Esophagus muscularis mucosa (tissue), 4 donors: Measurements from ENCODE around the gene BTLA. TPM values are rescaled to one million over a fixed set of nuclear protein-coding genes. Genes with fewer than 3 reads are reported as not detected.

Source experiments
- DNase-seq: peaks from one replicate; pipeline ENCODE4 v3.0.0-alpha.2; 2017; ENCODE audit errors: extremely low spot score
- H3K27ac ChIP-seq, 4 donors: fragments of 200-600 bp; sonication (generic); replicated peaks in 1 of 4; 1 replicate in 3 of 4; 2 replicates in 1 of 4; pipeline ENCODE4 v1.5.1; 2016 to 2019; ENCODE audit warnings: mild to moderate bottlenecking in 1 of 4
- H3K27me3 ChIP-seq, 4 donors: fragments of 200-600 bp; sonication (generic); one replicate each; pipeline versions ENCODE4 v1.5.1 to v1.6.0; 2016 to 2019
- H3K36me3 ChIP-seq, 4 donors: fragments of 200-600 bp; sonication (generic); one replicate each; pipeline ENCODE4 v1.5.1; 2016 to 2019
- H3K4me1 ChIP-seq, 4 donors: fragments of 200-600 bp; sonication (generic); one replicate each; pipeline ENCODE4 v1.5.1; 2016 to 2019
- H3K4me3 ChIP-seq, 4 donors: fragments of 200-600 bp; sonication (generic); 1 replicate in 2 of 4; 2 replicates in 2 of 4; pipeline ENCODE4 v1.5.1; 2016 to 2019; ENCODE audit warnings: mild to moderate bottlenecking in 4 of 4, moderate library complexity in 1 of 4
- H3K9me3 ChIP-seq, 4 donors: fragments of 200-600 bp; sonication (generic); 1 replicate in 3 of 4; 2 replicates in 1 of 4; pipeline ENCODE4 v1.5.1; 2016 to 2019
- EP300 ChIP-seq: sonication (generic); formaldehyde crosslinking; IDR thresholded peaks from one replicate; pipeline ENCODE4 v1.6.1; 2017; ENCODE audit warnings: antibody characterized with exemption
- POLR2A ChIP-seq: fragments of 450-650 bp; IDR thresholded peaks from one replicate; pipeline ENCODE4 v1.6.1; 2017; ENCODE audit warnings: antibody characterized with exemption, moderate library complexity, mild to moderate bottlenecking, low read depth
- POLR2AphosphoS5 ChIP-seq, 2 donors: sonication (generic); formaldehyde crosslinking; IDR thresholded peaks; one replicate each; pipeline ENCODE4 v1.6.1; 2017; ENCODE audit warnings: antibody characterized with exemption in 2 of 2
- WGBS: methylation state at CpG from one replicate; pipeline ENCODE4 v1.1.5; 2018; 5-methylcytosine and 5-hydroxymethylcytosine counted together
- intact Hi-C: fragments of 100-400 bp; cut with DNase I; formaldehyde crosslinking; loops from one replicate; pipeline ENCODE4 v1.15.1; 2023
- total RNA-seq, 4 donors: library from RNA; depleted of rRNA; stranded (reverse); fragments of >200 nt; gene quantifications; one replicate each; pipeline versions ENCODE4 v1.1.0 to v1.2.1, GENCODE V29; 2016
- TF ChIP-seq, protein P1 (sequence below), 3 experiments: fragments of 200-600 bp in 2 of 3; fragments of 450-650 bp in 1 of 3; sonication (generic) in 2 of 3; IDR thresholded peaks; one replicate each; pipeline ENCODE4 v1.5.1; 2017 to 2019; ENCODE audit warnings: antibody characterized with exemption in 3 of 3, mild to moderate bottlenecking in 2 of 3, moderate library complexity in 1 of 3

BTLA gene
- total RNA-seq, 4 donors from 2014 or later: 1.5 TPM; not detected in 3

DNA sequence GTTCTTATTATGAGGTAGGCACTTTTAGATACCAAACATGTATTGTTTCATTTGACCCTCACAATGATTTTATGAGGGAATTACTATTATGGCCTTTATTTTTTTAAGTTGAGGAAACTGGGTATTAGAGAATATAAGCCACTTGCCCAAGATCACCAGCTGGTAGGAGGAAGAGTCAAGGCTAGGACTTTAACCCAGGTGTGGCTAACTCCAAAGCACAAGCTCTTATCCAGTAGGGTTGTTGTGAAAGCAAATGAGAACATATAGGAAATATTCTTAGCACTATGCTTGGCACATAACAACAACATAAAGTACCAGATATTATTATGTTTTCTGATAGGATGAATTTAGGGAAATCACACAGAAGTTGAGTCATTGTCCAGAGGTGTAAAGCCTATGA is 7.9 kb downstream of the BTLA start:
- Histone ChIP-seq H3K9me3 (no peaks in the 10 kb centered on the region), H3K27me3 (no peaks in the 10 kb centered on the region), H3K27ac (no peak overlapping the region), H3K4me3 (no peak overlapping the region), H3K36me3 (no peaks in the 10 kb centered on the region), H3K4me1 (no peaks in the 10 kb centered on the region)
- no peak for DNase-seq
- no peak for TF ChIP-seq POLR2AphosphoS5 (IDR thresholded peaks at IDR 0.05)
- TF ChIP-seq, protein P1, sequence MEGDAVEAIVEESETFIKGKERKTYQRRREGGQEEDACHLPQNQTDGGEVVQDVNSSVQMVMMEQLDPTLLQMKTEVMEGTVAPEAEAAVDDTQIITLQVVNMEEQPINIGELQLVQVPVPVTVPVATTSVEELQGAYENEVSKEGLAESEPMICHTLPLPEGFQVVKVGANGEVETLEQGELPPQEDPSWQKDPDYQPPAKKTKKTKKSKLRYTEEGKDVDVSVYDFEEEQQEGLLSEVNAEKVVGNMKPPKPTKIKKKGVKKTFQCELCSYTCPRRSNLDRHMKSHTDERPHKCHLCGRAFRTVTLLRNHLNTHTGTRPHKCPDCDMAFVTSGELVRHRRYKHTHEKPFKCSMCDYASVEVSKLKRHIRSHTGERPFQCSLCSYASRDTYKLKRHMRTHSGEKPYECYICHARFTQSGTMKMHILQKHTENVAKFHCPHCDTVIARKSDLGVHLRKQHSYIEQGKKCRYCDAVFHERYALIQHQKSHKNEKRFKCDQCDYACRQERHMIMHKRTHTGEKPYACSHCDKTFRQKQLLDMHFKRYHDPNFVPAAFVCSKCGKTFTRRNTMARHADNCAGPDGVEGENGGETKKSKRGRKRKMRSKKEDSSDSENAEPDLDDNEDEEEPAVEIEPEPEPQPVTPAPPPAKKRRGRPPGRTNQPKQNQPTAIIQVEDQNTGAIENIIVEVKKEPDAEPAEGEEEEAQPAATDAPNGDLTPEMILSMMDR (IDR thresholded peaks at IDR 0.05): no peak
- no peak for TF ChIP-seq POLR2A
- TF ChIP-seq EP300: no peak
- intact Hi-C loops: no loop called here

DNA sequence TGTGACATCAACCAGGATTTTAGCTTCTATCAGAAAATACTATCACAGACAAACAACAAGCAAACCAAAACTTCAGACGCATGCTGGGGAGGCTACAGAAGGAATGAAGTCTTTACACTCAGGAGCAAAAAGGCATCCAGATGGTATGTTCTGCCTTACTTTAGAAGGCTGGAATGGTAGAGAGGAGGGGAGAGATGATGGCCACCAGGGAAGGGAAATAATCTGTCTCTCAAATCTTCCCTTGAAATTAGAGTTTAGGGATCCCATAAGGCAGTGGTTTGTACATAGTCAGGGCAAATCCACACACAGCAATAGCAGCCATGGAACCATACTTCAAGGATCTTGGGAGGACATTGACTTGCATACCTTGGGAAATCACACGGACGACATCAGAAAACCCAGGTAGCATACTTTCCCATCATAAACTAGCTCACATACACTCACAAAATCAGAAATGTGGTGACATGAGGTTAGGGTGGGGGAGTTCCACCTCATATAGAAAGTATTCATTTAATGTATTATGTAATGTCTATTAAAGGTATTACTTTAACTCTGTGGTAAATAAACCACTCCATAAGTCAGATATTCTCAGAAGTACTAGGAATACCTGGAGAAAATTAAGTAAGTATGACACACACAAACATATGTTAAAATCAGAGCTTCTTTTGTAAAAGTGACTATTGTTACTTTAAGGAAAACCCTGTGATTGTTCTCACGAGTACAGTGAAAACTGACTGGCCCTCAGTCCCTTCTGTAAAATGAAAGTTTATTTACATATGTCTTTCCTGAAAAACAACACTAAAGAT is 9.4 kb downstream of the BTLA start:
- TF ChIP-seq POLR2AphosphoS5 (IDR thresholded peaks at IDR 0.05) (no peak), EP300 (no peak), POLR2A (no peak)
- TF ChIP-seq, protein P1 (IDR thresholded peaks at IDR 0.05): no peak
- H3K4me1 ChIP-seq: no peaks in the 10 kb centered on the region
- no peaks in the 10 kb centered on the region for H3K9me3 ChIP-seq
- no peaks in the 10 kb centered on the region for H3K36me3 ChIP-seq
- 84% methylated on average over 4 of the region's 4 CpGs for WGBS
- no peak for DNase-seq
- intact Hi-C loops: no loop called here
- H3K27me3 ChIP-seq: no peaks in the 10 kb centered on the region
- H3K27ac ChIP-seq: no peak overlapping the region
- H3K4me3 ChIP-seq: no peak overlapping the region

DNA sequence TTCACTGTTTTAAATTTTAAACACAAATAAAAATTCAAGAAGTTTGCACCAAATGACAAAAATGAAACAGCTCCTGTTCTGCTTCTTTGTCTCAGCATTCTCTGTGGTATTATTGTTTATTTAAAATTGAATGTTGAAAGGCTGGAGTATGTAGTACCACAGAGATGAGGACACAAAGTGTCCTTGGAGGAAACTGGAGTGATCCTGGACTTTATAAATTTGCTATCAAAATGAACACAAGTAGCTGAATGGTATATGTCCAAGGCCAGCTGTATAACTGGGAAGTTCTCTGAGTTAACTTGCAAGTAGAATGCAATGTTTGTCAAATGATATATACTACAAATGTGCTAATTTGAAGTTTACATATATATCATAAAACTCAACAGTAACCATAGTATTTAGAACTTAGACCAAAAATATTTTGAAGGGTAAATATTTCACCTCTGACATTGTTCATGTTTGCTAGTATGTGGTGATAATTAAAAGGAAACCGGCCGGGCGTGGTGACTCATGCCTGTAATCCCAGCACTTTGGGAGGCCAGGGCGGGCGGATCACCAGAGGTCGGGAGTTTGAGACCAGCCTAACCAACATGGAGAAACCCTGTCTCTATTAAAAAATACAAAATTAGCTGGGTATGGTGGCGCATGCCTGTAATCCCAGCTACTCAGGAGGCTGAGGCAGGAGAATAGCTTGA is 12.3 kb downstream of the BTLA start:
- intact Hi-C loops: no loop called here
- H3K4me3 ChIP-seq: no peak overlapping the region
- DNase-seq: no peak
- no peaks in the 10 kb centered on the region for H3K4me1 ChIP-seq
- no peaks in the 10 kb centered on the region for H3K27me3 ChIP-seq
- 89% methylated on average over 7 of the region's 7 CpGs for WGBS
- no peaks in the 10 kb centered on the region for H3K36me3 ChIP-seq
- TF ChIP-seq EP300 (no peak), POLR2A (no peak), POLR2AphosphoS5 (IDR thresholded peaks at IDR 0.05) (no peak)
- TF ChIP-seq, protein P1 (IDR thresholded peaks at IDR 0.05): no peak
- no peaks in the 10 kb centered on the region for H3K9me3 ChIP-seq
- no peak overlapping the region for H3K27ac ChIP-seq

DNA sequence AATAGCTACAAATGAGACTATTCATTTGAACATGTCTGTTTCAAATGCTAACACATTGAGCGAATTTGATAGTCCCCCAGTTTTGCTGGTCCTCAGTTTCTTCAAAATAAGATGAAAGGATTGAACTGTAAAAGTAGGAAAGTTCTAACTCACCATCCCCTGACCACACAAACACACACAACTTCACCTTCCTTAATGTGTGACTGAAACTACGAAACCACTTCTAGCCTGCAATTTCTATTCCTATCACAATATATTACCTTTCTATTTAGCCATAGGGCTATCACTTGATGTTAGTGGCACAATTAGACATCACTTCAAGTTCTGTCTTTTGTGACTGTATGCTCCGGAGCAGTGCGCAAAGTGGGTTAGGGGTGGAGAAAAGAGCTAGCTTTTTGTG is 14.9 kb downstream of the BTLA start:
- Histone ChIP-seq H3K27me3 (no peaks in the 10 kb centered on the region), H3K9me3 (no peaks in the 10 kb centered on the region), H3K4me1 (no peaks in the 10 kb centered on the region), H3K36me3 (no peaks in the 10 kb centered on the region), H3K4me3 (no peak overlapping the region), H3K27ac (no peak overlapping the region)
- 89% methylated on average over 4 of the region's 4 CpGs for WGBS
- TF ChIP-seq POLR2A (no peak), EP300 (no peak), POLR2AphosphoS5 (IDR thresholded peaks at IDR 0.05) (no peak)
- TF ChIP-seq, protein P1 (IDR thresholded peaks at IDR 0.05): no peak
- DNase-seq: no peak
- intact Hi-C loops: no loop called here
